ENCODE data around the gene TSPEAR.
"Not testable (repeated sequence)": the region's sequence is repeated elsewhere in the genome, so short reads cannot be mapped to it uniquely, and the experiment has no call there.

The TSPEAR gene

DNA sequence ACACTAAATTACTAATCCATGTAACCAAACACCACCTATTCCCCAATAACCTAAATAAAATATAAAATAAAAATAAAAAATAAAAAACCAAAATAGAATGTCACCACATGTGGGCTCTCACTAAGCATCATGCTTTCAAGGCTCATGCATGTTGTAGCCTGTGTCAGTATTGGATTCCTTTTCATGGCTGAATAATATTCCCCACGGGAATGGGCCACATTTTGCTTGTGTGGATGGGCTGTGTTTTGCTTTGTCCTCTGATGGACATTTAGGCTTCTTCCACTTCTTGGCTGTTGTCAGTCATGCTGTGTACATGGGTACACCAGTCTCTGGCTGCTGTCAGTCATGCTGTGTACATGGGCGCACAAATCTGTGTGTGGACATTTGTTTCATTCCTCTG is 122.3 kb downstream of the TSPEAR start:
- DNase-seq (ENCODE audit: low spot score), result no peak

DNA sequence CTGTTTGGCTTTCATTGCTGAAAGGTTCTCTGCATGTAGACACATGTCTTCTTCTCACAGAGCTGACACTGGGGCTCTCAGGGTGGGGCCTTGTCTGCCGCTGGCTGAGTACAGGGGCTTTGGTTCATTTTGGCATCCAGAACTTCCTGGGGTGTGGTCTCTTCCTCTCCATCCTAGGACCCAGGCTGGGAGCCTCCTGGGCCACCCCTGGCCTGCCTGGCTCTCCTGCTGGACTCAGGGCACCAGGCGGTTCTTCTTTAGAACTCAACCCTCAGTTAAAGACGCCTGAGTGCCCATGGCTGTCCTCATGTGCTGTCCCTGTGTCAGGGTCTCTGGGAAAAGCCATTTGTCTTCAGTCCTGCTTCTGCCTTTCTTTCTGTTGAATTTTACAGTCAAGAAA is 125.5 kb downstream of the TSPEAR start:
- no peak for DNase-seq (ENCODE audit: low spot score)

DNA sequence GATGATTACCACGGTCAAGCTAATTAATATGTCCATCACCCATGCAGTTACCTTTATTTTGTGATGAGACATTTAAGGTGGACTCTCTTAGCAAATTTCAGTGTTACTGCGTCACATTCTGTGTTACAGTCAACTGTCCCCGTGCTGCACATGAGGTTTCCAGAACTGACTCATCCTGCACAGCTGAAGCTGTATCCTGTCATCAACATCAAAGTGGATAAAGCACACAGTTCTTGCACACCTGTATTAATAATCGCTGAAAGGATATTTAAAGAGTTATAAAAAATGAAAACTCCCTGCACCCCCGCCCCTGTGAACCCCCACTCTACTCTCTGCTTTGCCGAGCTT is 127.6 kb downstream of the TSPEAR start:
- DNase-seq (ENCODE audit: low spot score), result no peak

DNA sequence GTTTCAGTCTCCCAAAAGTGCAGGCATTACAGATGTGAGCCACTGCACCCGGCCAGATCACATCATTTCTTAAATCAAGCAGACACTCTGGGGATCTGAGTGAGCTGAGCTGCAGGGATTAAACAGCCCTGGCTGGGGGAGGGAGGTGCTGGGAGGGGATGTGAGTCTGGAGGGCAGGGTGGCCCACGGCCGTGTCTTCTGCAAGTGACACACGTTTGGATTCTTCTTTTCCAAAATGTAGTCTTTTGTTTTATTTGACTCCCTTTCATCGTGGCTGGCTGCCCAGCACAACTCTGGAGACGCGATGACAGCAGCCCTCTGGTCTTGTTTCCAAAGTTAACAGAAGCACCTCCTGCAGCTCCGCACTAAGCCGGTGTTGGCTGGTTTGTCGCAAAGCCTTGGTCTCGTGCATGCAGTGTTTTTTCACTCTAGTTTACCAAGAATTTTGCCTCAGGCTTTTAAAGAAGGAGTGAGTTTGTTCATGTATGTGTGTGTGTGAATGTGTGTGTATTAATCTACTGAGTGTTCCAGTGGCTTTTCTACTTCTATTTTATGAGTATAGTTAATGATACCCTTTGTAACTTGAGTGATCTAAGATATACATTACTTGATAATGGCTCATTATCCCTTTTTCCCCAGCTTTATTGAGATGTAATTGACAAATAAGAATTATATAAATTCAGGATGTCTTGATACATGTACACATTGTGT is 128.1 kb downstream of the TSPEAR start:
- no peak for DNase-seq (ENCODE audit: low spot score)

DNA sequence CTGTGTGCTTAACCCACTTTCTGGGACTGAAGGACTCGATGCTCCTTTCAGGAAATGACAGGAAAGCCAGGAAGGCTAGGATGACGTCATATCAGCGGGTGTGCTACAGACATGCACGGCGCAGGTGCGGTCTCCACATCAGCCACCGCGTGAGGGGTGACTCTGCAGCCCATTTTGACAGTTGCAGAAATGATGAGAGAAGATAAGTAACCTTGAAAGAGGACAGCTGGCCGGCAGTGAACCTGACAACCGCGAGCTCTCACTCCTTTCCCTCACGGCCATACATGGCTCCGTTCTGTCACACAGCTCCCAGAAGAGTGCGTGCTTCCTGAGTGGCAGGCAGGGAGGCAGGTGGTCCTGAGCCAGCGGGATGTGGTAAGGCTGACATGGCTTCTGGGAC is 129.3 kb downstream of the TSPEAR start:
- no peak for DNase-seq (ENCODE audit: low spot score)

DNA sequence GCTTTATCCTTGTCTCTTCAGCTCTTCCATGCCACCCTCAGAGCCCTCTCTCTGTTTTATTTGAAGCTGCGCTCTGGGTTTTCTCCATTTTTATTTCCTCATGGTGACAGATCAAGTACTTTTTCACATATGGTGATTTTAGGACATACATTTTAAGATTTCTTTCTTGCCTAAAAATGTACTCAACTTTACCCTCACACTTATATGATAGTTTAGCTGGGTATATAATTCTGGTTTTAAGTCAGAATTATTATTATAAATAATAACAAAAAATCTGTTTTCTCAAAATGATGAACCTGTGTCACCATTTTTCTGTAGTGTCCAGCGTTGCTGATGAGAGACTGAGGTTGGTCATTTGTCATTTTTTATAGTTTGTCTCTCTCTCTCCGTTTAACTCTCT is 130.2 kb downstream of the TSPEAR start:
- DNase-seq (ENCODE audit: low spot score), result no peak

DNA sequence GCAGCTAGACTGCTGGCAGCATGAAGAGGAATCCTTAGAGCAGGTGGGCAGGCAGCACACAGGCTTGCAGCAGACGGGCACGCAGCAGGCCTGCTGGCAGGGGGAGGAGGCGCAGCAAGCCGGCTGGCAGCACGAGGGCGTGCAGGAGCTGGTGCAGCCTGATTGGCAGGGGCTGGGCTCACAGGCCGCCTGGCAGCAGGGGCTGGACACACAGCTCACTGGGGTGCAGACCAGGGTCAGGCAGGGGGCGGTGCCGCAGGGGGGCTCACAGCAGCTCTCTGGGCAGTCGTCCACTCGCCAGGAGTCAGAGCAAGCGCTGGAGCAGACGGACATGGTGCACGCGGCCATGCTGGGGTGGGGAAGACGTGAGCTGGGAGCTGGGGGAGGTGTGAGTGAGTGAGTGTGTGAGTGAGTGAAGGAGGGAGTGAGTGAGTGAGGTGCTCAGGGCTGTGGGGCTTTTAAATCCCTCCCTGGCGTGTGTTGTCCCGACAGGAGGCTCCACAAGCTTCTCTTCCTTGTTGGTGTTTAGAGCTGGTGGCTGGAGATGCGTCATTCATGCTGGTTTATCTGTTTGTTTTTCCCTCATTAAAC is 131.0 kb downstream of the TSPEAR start, which contains the start of gene KRTAP10-5:
Gene KRTAP10-5 (minus strand): TSS at position 374 of the 591 bp plus-strand sequence. CDS start 26 bp downstream, at position 348.
- not testable (repeated sequence) for DNase-seq (ENCODE audit: low spot score)

DNA sequence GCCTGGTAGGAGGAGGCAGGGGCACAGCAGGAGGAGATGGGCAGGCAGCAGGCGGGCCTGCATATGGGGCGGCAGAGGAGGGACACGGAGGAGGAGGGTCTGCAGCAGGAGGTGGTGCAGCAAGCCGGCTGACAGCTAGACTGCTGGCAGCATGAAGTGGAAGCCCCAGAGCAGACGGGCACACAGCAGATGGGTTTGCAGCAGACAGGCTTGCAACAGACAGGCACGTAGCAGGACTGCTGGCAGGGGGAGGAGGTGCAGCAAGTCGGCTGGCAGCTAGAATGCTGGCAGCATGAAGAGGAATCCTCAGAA is 131.6 kb downstream of the TSPEAR start:
- no peak for DNase-seq (ENCODE audit: low spot score)

DNA sequence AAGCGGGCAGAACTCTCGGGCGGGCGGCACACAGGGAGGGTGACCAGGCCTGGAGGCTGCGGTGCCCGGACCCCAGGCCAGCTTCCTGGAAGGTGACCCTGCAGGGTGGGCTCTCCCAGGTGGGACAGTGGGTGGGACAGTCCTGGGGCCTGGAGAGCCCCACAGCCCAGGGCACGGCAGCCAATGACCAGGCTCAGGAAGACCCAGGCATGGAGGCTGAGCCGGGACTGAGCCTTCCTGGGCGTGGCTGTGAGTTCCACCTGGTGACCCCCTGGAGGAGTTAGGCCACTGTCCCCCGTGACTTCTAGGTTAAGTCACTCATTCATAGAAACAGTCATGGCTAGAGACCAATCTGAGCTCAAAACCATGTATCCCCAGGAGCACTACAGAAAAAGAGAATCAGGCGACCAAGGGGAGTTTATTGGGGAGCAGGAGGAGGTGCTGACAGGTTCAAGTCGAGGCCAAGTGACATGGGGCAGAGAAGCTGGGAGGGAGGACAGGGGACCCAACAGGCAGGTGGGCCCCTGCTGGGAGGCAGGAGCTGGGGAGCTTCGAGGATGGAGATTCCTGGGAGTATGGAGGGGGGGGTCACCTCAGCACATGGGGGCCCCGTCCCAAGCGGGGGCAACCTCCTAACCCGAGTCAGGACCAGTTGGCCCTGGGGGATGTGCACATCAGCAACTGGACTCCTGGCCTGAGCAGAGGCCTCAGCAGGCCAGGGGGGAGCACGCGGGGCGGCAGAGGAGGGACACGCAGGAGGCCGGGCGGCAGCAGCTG is 132.1 kb downstream of the TSPEAR start:
- DNase-seq (ENCODE audit: low spot score), result no peak

DNA sequence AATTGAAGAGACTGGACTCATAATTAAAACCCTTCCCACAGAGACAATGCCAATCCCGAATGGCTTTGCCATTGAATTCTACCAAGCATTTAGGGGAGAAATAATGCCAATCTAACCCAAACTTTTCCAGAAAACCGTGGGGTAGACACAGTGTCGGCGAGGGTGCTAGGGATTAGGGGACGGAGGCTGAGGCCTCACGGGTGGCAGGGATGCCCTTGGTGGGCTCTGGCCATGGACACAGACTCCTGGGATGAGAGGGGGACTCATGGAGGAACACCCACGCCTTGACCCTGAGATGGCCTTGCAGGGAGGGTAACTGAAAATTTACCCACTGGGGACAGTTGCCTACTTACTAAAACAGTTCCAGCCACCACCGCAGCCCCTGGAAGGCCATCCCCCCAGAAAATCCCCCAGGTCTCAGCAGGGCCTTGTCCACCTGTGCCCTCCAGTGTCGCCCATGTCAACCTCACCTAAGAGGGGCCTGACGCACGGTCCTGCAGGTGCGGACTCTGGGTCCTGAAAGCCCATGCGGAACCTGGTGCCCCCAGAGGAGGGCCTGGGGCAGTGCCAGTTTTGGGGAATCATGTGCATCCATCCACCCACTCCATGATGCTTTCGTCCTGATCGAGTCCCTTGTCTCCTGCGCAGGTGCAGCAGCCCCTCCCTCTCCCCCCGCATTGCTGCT is 132.9 kb downstream of the TSPEAR start:
- DNase-seq (ENCODE audit: low spot score), result no peak

DNA sequence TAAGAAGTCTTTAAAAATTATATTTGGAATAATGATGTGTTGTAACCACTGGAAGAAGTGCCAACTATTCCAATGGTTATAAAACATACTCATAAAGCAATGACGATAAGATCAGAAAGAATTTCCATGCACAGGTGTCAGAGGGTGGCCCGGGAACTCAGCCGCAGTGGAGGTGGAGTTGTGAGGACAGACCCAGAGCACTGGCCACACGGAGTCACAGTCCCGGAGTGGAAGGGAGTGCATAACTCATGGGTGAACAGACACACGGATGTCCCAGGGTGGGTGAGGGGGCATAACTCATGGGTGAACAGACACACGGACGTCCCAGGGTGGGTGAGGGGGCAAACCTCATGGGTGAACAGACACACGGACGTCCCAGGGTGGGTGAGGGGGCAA is 135.3 kb downstream of the TSPEAR start:
- DNase-seq (ENCODE audit: low spot score), result no peak

DNA sequence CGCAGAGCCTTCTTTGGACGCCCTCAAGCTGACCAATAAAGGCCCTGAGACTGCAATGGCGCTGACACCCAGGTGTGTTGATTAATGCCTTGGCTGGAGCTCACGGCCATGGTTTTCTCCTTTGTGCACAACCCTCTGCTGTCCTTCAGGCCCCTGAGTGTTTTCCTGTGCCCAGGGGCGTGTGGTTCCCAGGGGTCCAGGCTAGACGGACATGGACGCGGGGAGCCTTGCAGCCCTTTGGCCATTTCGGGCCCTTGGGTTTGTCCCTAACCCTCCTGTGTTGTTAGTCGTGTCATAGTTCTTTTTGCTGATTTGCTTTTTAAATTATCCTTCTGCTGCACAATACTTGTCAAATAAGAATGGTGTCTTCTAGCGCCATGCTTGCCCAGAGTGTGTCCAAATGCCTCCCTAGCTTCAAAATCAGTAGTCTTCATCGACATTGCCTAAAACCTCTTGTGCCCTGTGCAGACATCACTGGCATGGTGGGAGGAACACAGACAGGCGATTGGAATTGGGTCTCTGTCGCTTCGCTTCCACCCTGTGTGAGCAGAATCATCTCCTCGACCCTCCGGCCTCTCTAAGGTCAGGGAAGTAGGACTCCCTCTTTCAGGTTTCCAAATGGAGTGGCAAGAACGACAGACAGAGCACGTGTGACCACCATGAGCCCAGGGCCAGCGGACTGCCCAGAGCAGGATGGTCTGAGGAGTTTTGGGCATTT is 135.9 kb downstream of the TSPEAR start:
- DNase-seq (ENCODE audit: low spot score), result no peak

DNA sequence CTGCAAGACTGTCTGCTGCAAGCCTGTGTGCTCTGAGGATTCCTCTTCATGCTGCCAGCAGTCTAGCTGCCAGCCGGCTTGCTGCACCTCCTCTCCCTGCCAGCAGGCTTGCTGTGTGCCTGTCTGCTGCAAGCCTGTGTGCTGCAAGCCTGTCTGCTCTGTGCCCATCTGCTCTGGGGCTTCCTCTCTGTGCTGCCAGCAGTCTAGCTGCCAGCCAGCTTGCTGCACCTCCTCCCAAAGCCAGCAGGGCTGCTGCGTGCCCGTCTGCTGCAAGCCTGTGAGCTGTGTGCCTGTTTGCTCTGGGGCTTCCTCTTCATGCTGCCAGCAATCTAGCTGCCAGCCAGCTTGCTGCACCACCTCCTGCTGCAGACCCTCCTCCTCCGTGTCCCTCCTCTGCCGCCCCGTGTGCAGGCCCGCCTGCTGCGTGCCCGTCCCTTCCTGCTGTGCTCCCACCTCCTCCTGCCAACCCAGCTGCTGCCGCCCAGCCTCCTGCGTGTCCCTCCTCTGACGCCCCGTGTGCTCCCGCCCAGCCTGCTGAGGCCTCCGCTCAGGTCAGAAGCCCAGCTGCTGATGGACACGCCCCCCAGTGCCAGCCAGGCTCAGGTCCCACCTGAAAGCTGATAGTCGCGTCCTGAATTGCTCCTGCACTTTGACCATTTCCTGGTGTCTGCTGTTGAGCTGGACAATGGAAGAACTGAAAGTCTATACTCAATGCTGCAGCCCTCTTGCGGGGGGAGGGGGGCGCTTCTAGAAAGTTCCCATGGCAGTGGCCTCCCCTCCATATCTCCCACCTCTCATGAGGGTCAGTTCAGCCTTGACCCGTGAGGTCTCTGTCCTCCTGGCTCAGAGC is 136.7 kb downstream of the TSPEAR start:
- no peak for DNase-seq (ENCODE audit: low spot score)

DNA sequence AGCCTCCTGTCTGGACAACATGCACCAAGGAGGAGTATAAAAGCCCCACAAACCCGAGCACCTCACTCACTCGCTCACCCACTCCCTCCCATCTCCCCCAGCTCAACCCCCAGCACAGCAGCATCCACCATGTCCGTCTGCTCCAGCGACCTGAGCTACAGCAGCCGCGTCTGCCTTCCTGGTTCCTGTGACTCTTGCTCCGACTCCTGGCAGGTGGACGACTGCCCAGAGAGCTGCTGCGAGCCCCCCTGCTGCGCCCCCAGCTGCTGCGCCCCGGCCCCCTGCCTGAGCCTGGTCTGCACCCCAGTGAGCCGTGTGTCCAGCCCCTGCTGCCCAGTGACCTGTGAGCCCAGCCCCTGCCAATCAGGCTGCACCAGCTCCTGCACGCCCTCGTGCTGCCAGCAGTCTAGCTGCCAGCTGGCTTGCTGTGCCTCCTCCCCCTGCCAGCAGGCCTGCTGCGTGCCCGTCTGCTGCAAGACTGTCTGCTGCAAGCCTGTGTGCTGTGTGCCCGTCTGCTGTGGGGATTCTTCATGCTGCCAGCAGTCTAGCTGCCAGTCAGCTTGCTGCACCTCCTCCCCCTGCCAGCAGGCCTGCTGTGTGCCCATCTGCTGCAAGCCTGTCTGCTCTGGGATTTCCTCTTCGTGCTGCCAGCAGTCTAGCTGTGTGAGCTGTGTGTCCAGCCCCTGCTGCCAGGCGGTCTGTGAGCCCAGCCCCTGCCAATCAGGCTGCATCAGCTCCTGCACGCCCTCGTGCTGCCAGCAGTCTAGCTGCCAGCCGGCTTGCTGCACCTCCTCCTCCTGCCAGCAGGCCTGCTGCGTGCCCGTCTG is 137.5 kb downstream of the TSPEAR start, which contains the start of gene KRTAP10-4:
Gene KRTAP10-4 (plus strand): TSS at position 100 of the 827 bp plus-strand sequence. CDS start 30 bp downstream, at position 130.
- DNase-seq (ENCODE audit: low spot score), result not testable (repeated sequence)

DNA sequence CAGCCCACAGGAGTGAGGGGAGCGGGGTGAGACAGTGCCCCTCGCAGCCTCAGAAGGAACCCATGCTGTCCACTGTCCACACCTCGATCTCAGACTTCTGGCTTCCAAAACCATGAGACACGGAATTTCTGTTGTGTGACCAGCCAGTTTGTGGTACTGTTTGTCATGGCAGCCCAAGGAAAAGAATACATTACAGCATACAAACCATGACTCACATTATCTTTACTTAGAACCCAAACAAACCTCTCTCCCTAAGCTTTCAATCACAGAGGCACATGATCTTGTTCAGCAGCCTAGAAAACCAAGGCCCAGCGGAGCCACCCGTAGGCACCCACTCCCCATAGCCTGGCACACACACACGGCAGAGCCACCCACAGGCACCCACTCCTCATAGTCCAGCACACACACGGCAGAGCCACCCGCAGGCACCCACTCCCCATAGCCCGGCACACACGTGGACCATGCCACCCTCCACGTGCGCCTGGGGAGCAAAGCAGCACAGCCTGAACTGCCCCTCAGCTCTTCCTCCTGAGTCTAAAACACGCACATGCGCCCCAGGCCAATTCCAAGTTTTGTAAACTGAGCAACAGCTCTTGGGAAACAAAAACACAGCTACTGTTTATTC is 138.3 kb downstream of the TSPEAR start:
- peak; percentile 25 for DNase-seq (ENCODE audit: low spot score)

DNA sequence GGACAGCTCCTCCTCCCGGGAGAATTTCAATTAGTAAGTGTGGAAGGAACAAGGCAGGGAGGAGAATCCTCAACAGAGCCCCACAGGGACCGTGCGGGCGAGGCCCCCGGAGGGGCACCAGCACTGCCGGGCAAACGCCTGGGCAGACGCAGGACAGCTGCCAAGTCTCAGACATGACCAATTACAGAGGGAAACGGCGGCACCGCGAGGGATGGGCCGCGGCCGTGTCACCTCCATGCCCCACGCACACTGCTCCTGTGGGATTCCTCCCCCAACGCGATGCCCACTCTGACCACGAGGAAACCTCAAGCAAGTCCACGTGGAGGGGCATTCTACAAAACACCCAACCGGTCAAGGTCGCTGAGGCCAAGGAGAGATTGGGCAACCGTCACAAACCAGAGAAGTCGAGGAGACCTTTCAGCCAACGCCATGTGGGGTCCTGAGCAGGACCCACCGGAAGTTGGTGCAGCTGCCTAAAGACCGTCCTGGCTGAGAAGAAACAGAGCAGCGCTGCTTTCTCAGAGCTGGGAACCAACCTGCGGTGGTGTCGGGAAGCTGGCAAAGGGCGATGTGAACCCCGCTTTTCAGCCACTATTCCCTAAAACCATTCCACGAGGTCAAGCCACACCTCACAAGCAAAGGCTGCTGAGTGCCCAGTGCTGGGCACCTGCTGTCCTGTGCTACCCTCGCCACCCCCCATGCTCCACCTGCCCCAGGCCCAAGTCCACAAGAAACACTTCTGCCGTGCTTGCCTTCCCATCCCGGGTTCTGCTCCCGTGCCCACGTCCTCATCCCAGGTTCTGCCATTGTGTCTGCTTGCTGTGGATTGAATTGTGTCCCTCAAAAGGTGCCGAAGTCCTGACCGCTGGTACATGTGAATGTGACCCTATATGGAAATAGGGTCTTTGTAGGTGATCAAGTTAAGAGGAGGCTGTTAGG is 139.3 kb downstream of the TSPEAR start:
- peak; percentile 27 for DNase-seq (ENCODE audit: low spot score)

DNA sequence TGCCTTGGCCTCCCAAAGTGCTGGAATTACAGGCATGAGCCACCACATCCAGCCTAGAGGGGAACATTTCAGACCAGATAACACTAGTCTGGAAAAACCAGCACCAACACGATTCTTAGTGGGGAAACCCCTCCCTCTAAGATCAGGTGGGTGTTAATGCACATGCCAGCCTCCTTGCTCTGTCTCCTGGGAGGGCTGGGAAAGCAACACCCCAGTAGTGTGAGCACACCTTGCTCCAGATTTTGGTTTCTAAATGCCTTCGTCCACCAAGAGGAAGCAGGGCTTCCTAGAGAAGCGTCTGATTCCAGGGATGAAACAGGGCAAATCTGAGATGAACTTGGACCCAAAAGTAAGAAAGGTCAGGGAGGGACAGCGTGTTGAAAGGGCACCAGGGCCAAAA is 140.1 kb downstream of the TSPEAR start:
- DNase-seq (ENCODE audit: low spot score), result no peak

DNA sequence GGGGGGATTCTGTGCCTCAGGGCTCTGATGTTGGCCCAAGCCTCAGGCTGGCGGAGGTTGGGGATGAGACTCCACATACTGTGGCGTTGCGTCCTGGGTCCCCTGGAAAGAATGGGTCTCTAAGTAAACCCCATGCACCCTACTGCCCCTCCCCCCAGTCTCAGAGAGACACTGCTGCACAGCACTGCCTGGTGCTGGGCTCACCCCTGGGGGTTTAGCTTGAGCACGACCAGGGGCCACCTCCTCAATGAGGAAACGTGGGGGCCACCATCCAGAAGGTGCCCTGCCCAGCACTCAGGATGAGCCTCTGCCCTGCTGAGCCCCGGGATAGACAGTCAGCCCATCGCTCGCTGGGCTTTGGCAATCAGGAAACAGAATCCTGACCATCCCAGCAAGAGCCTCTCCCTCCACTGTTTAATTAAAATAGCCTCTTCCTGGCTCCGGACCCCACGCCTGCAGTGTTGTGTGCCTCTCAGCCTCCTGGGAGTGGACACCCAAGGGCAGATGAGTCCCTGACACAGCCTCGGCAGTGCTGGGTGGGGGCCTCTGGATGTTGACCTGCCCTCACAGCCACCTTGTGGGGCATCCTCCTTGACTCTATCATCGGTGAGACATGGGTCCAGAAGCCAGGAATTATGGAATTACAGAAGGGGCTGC is 141.4 kb downstream of the TSPEAR start:
- peak; percentile 17 for DNase-seq (ENCODE audit: low spot score)

Measured in D341Med (cell line).